Naive thymus-derived CD4-positive, alpha-beta T cell (primary cell): ENCODE measurements around the gene SCN2A. TPM values are rescaled to one million over a fixed set of nuclear protein-coding genes. Genes with fewer than 3 reads are reported as not detected.
A peak's percentile ranks its signal among the peaks of the same experiment; 100 is the strongest.
"Not testable (repeated sequence)": the region's sequence is repeated elsewhere in the genome, so short reads cannot be mapped to it uniquely, and the experiment has no call there.

Source experiments
- ATAC-seq: fragments of 150-1000 bp; cut with Tn5 transposase; 2 replicates; pipeline ENCODE4 v1.10.0; 2021; ENCODE audit warnings: mild to moderate bottlenecking, moderate library complexity
- CTCF ChIA-PET: fragments of 350-600 bp; sonication (Branson Sonifier 250); formaldehyde crosslinking; loops from one replicate; lab custom pipeline; 2021; ENCODE audit warnings: antibody characterized with exemption; lab: Charles Lee
- POLR2A ChIA-PET: fragments of 350-600 bp; sonication (Branson Sonifier 250); formaldehyde crosslinking; loops from one replicate; lab custom pipeline; 2021; ENCODE audit warnings: antibody characterized with exemption, inconsistent platforms; lab: Charles Lee
- DNase-seq, 9 donors: peaks; one replicate each; pipeline versions ENCODE4 v3.0.0 to v3.0.0-alpha.2; 2020 to 2022; ENCODE audit warnings: mixed read lengths in 1 of 9
- H3K27ac ChIP-seq: one replicate; pipeline ENCODE4 v1.7.0; 2013; ENCODE audit warnings: mild to moderate bottlenecking, low read depth, low read length, moderate library complexity
- H3K27me3 ChIP-seq, 2 donors: one replicate each; pipeline ENCODE4 v1.7.0; 2013; ENCODE audit warnings: low read length in 2 of 2, mild to moderate bottlenecking in 2 of 2, moderate library complexity in 2 of 2; ENCODE audit not compliant: control insufficient read depth in 2 of 2, insufficient read depth in 2 of 2
- H3K36me3 ChIP-seq, 3 experiments: 1 replicate in 2 of 3; 2 replicates in 1 of 3; pipeline ENCODE4 v1.7.0; 2013; ENCODE audit warnings: low read length in 3 of 3, mild to moderate bottlenecking in 3 of 3, moderate library complexity in 1 of 3; ENCODE audit not compliant: insufficient read depth in 3 of 3, control insufficient read depth in 2 of 3
- H3K4me1 ChIP-seq, 2 donors: one replicate each; pipeline ENCODE4 v1.7.0; 2013; ENCODE audit warnings: low read length in 2 of 2, mild to moderate bottlenecking in 2 of 2, moderate library complexity in 1 of 2; ENCODE audit not compliant: control insufficient read depth in 2 of 2, insufficient read depth in 2 of 2
- H3K4me3 ChIP-seq: 2 replicates; pipeline ENCODE4 v1.7.0; 2013; ENCODE audit warnings: mild to moderate bottlenecking, low read length
- H3K9me3 ChIP-seq, 3 experiments: 1 replicate in 2 of 3; 2 replicates in 1 of 3; pipeline ENCODE4 v1.7.0; 2013; ENCODE audit warnings: low read length in 3 of 3; ENCODE audit not compliant: control insufficient read depth in 2 of 3
- H3K27ac Mint-ChIP-seq, 9 donors: one replicate each; pipeline ENCODE4 v1.8.0; 2020 to 2022; ENCODE audit warnings: mixed read lengths in 9 of 9, mild to moderate bottlenecking in 8 of 9, moderate library complexity in 5 of 9, inconsistent platforms in 2 of 9
- H3K27me3 Mint-ChIP-seq, 5 donors: one replicate each; pipeline ENCODE4 v1.8.0; 2021 to 2022; ENCODE audit warnings: mixed read lengths in 5 of 5, mild to moderate bottlenecking in 1 of 5
- H3K36me3 Mint-ChIP-seq, 5 donors: one replicate each; pipeline ENCODE4 v1.8.0; 2020 to 2022; ENCODE audit warnings: mixed read lengths in 5 of 5, mild to moderate bottlenecking in 3 of 5, inconsistent platforms in 1 of 5
- H3K4me1 Mint-ChIP-seq, 7 donors: one replicate each; pipeline ENCODE4 v1.8.0; 2020 to 2022; ENCODE audit warnings: mixed read lengths in 7 of 7, mild to moderate bottlenecking in 3 of 7, inconsistent platforms in 1 of 7
- H3K4me3 Mint-ChIP-seq, 10 donors: one replicate each; pipeline ENCODE4 v1.8.0; 2020 to 2022; ENCODE audit warnings: mild to moderate bottlenecking in 10 of 10, mixed read lengths in 10 of 10, moderate library complexity in 6 of 10, inconsistent platforms in 2 of 10
- H3K9me3 Mint-ChIP-seq, 11 donors: one replicate each; pipeline ENCODE4 v1.8.0; 2020 to 2022; ENCODE audit warnings: mixed read lengths in 11 of 11, mild to moderate bottlenecking in 4 of 11, inconsistent platforms in 1 of 11, moderate library complexity in 1 of 11
- intact Hi-C, 2 donors: fragments of 100-400 bp; cut with micrococcal nuclease; formaldehyde crosslinking; loops; one replicate each; pipeline ENCODE4 v1.15.1; 2023
- polyA plus RNA-seq, 2 donors: library from polyadenylated mRNA; unstranded; fragments of 300-500 nt; fragmentation: Illumina TruSeq; gene quantifications; one replicate each; pipeline ENCODE4 v1.2.3, GENCODE V29; 2021
- total RNA-seq, 6 experiments: library from RNA in 5 of 6; stranded (reverse) in 5 of 6; gene quantifications; 1 replicate in 5 of 6; 2 replicates in 1 of 6; pipeline ENCODE4 v1.2.3 and lab custom pipeline; 2021 to 2026

Gene SCN2A
- total and polyA plus RNA-seq, 7 experiments from 2014 or later, result not detected

GRCh38 chr2:165328272-165328671 lies 89.1 kb downstream of the SCN2A start:
- peak in 7 of 9 donors; percentile 17 to 48 (median 40) for DNase-seq

DNA sequence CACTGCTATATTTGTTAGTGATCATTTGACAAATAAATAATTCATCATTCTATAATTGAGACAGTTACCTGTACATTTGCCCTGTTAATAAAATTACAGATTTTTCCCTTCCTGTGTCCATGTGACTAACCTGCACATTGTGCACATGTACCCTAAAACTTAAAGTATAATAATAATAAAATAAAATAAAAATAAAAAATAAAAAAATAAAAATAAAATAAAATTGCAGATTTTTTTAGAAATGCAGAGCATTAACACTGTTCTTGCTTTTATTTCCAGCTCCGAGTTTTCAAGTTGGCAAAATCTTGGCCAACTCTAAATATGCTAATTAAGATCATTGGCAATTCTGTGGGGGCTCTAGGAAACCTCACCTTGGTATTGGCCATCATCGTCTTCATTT lies 105.1 kb downstream of the SCN2A start:
- H3K27me3 ChIP-seq, DNase-seq, H3K4me1 ChIP-seq, H3K9me3 Mint-ChIP-seq, H3K9me3 ChIP-seq, ATAC-seq, H3K4me1 Mint-ChIP-seq, H3K4me3 Mint-ChIP-seq, H3K36me3 Mint-ChIP-seq, H3K27ac ChIP-seq, H3K36me3 ChIP-seq, H3K27ac Mint-ChIP-seq, intact Hi-C loops, CTCF ChIA-PET, H3K4me3 ChIP-seq: not testable (repeated sequence)
- H3K27me3 Mint-ChIP-seq, result peaks cover 0 to 18% (median 9%) of the 10 kb centered on the region in 5 donors
- POLR2A ChIA-PET, result interaction anchor here (0.6 kb wide), 1 partner anchor 19 kb away, joined by 3 read pairs; no protein-coding TSS in a partner anchor

More at GRCh38 chr2:165328272-165328671, 89.1 kb downstream of the SCN2A start:
- CTCF ChIA-PET, result no interaction called here
- peak; percentile 64 for ATAC-seq
- no peaks in the 10 kb centered on the region for H3K9me3 ChIP-seq
- H3K27me3 Mint-ChIP-seq, result peaks cover 0 to 6% (median 4%) of the 10 kb centered on the region in 5 donors
- no peak overlapping the region for H3K27ac ChIP-seq
- peaks cover 10 to 21% (median 18%) of the 10 kb centered on the region in 7 donors for H3K4me1 Mint-ChIP-seq
- H3K27ac Mint-ChIP-seq, result peak overlapping the region in 5 of 9 donors; percentile 5 to 79 (median 53)
- H3K36me3 ChIP-seq, result no peaks in the 10 kb centered on the region
- H3K36me3 Mint-ChIP-seq, result no peaks in the 10 kb centered on the region
- intact Hi-C loops, result no loop called here
- POLR2A ChIA-PET, result interaction anchor here (0.7 kb wide), 1 partner anchor 9 kb away, joined by 3 read pairs; no protein-coding TSS in a partner anchor
- no peak overlapping the region for H3K4me3 ChIP-seq
- peak overlapping the region; percentile 12 to 87 (median 69) for H3K4me3 Mint-ChIP-seq
- H3K27me3 ChIP-seq, result no peaks in the 10 kb centered on the region
- H3K4me1 ChIP-seq, result peaks cover 0 to 4% of the 10 kb centered on the region in 2 donors
- no peaks in the 10 kb centered on the region for H3K9me3 Mint-ChIP-seq

- ATAC-seq (no peak), DNase-seq (no peak)
- no peak overlapping the region for H3K4me3 ChIP-seq
- H3K36me3 ChIP-seq, result no peaks in the 10 kb centered on the region
- no peaks in the 10 kb centered on the region for H3K27me3 ChIP-seq
- H3K4me1 ChIP-seq, result no peaks in the 10 kb centered on the region
- CTCF ChIA-PET, result no interaction called here
- peaks cover 0 to 2% (median 0%) of the 10 kb centered on the region in 11 donors for H3K9me3 Mint-ChIP-seq
- H3K27me3 Mint-ChIP-seq, result peaks cover 0 to 13% (median 4%) of the 10 kb centered on the region in 5 donors
- no peaks in the 10 kb centered on the region for H3K4me1 Mint-ChIP-seq
- intact Hi-C loops, result no loop called here
- POLR2A ChIA-PET, result no interaction called here
- H3K4me3 Mint-ChIP-seq, result no peak overlapping the region
- no peak overlapping the region for H3K27ac ChIP-seq
- no peaks in the 10 kb centered on the region for H3K9me3 ChIP-seq
- H3K36me3 Mint-ChIP-seq, result no peaks in the 10 kb centered on the region
- peak overlapping the region in 1 of 9 donors; percentile 4 for H3K27ac Mint-ChIP-seq
Observed at GRCh38 chr2:165348441-165348840, 109.2 kb downstream of the SCN2A start.

GRCh38 chr2:165349181-165349580 lies 110.0 kb downstream of the SCN2A start:
- H3K27me3 Mint-ChIP-seq, result peaks cover 0 to 13% (median 4%) of the 10 kb centered on the region in 5 donors
- H3K9me3 Mint-ChIP-seq, result peaks cover 0 to 2% (median 0%) of the 10 kb centered on the region in 11 donors
- Histone ChIP-seq H3K27ac (no peak overlapping the region), H3K4me3 (no peak overlapping the region), H3K36me3 (no peaks in the 10 kb centered on the region), H3K4me1 (no peaks in the 10 kb centered on the region), H3K27me3 (no peaks in the 10 kb centered on the region), H3K9me3 (no peaks in the 10 kb centered on the region)
- intact Hi-C loops, result no loop called here
- CTCF ChIA-PET, result no interaction called here
- H3K4me3 Mint-ChIP-seq, result no peak overlapping the region
- H3K36me3 Mint-ChIP-seq, result no peaks in the 10 kb centered on the region
- ATAC-seq, result no peak
- H3K4me1 Mint-ChIP-seq, result no peaks in the 10 kb centered on the region
- no peak for DNase-seq
- POLR2A ChIA-PET, result no interaction called here
- H3K27ac Mint-ChIP-seq, result no peak overlapping the region

DNA sequence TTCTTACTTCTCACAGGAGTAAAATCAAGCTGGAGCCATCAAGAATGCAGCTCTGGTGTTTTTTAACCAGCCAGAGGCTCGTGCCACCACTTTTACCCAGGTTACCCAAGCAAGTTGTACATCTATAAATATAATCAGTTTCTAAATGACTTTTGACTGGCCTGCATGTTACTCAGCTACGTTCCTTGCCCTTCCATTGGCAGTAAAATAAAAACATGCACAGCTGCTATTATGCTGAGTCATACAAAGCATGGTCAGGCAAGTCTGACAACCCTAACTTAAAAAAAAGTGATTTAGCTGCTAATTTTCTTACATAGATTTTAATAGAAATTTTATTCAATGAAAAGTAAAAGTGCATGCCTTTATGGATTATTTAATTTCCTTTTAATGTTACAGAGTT lies 118.5 kb downstream of the SCN2A start:
- POLR2A ChIA-PET, result no interaction called here
- no peaks in the 10 kb centered on the region for H3K36me3 Mint-ChIP-seq
- CTCF ChIA-PET, result no interaction called here
- peaks cover 0 to 4% (median 0%) of the 10 kb centered on the region in 5 donors for H3K27me3 Mint-ChIP-seq
- H3K27me3 ChIP-seq, result peaks cover 0 to 5% of the 10 kb centered on the region in 2 donors
- no peak overlapping the region for H3K4me3 ChIP-seq
- H3K27ac Mint-ChIP-seq, result no peak overlapping the region
- DNase-seq, result no peak
- peaks cover 0 to 2% (median 0%) of the 10 kb centered on the region in 7 donors for H3K4me1 Mint-ChIP-seq
- H3K4me3 Mint-ChIP-seq, result no peak overlapping the region
- H3K36me3 ChIP-seq, result no peaks in the 10 kb centered on the region
- no peaks in the 10 kb centered on the region for H3K9me3 Mint-ChIP-seq
- H3K27ac ChIP-seq, result no peak overlapping the region
- no peak for ATAC-seq
- no peaks in the 10 kb centered on the region for H3K4me1 ChIP-seq
- intact Hi-C loops, result no loop called here
- no peaks in the 10 kb centered on the region for H3K9me3 ChIP-seq

DNA sequence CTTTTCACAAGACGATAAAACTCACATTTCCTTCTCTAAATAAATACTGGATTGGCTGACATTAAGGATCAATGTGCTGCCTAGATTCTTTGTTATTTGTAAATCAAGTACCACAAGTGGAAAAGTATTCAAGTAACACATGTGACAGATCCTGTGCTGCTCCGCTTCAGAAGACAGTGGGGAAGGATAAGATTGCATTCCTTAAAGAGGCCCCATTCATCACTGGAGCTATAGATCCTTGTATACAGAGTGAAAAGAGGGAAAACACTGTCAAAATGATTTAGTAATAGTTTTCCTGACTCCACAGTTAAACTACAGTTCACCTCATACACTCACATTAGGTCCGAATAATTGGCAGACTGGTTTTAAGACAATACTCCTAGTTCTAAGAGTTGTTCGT lies 122.3 kb downstream of the SCN2A start:
- no peak for ATAC-seq
- intact Hi-C loops, result no loop called here
- ChIA-PET POLR2A (interaction anchor here (0.6 kb wide), 1 partner anchor 518 kb away, joined by 3 read pairs; no protein-coding TSS in a partner anchor), CTCF (no interaction called here)
- Mint-ChIP-seq H3K9me3 (no peaks in the 10 kb centered on the region), H3K36me3 (no peaks in the 10 kb centered on the region), H3K4me1 (no peaks in the 10 kb centered on the region), H3K4me3 (no peak overlapping the region), H3K27ac (no peak overlapping the region), H3K27me3 (peaks cover 0 to 4% (median 0%) of the 10 kb centered on the region in 5 donors)
- Histone ChIP-seq H3K4me1 (no peaks in the 10 kb centered on the region), H3K27me3 (peaks cover 0 to 5% of the 10 kb centered on the region in 2 donors), H3K36me3 (no peaks in the 10 kb centered on the region), H3K9me3 (no peaks in the 10 kb centered on the region), H3K27ac (no peak overlapping the region), H3K4me3 (no peak overlapping the region)
- DNase-seq, result no peak
